NCI-H1048 (cell line): ENCODE results near the gene OR51G2.
"Not testable (repeated sequence)": the region's sequence is repeated elsewhere in the genome, so short reads cannot be mapped to it uniquely, and the experiment has no call there.

ENCODE experiments used
- DNase-seq: peaks from one replicate; lab custom pipeline; 2025; lab: John Stamatoyannopoulos, UW

The OR51G2 gene

GRCh38 chr11:4919250-4919649 lies at the start of gene OR51G2:
Gene OR51G2 (minus strand): TSS chr11:4919350. CDS start chr11:4915663, 3,687 bp downstream.
- no peak for DNase-seq

GRCh38 chr11:4962816-4963215 lies 43.7 kb upstream of the OR51G2 start:
- no peak for DNase-seq

GRCh38 chr11:4960877-4961276 lies 41.7 kb upstream of the OR51G2 start:
- DNase-seq = no peak

GRCh38 chr11:4957396-4957795 lies 38.2 kb upstream of the OR51G2 start:
- DNase-seq = no peak

GRCh38 chr11:4955613-4956012 lies 36.5 kb upstream of the OR51G2 start, which contains the start of gene OR51A2:
Gene OR51A2 (minus strand): TSS chr11:4955713. CDS start chr11:4955713, 0 bp downstream.
- DNase-seq = not testable (repeated sequence)

- no peak for DNase-seq
Observed at GRCh38 chr11:4947505-4947904, 28.4 kb upstream of the OR51G2 start, which contains the start of gene OR51A4. Gene OR51A4 (minus strand): TSS chr11:4947605. CDS start chr11:4947100, 505 bp downstream.

- no peak for DNase-seq
Observed at GRCh38 chr11:4936745-4937144, 17.6 kb upstream of the OR51G2 start.

- DNase-seq = no peak
Observed at GRCh38 chr11:4932751-4933150, 13.6 kb upstream of the OR51G2 start.

GRCh38 chr11:4926608-4927007 lies 7.5 kb upstream of the OR51G2 start:
- no peak for DNase-seq

GRCh38 chr11:4924239-4924638 lies 5.1 kb upstream of the OR51G2 start, which contains the start of gene OR51G1:
Gene OR51G1 (minus strand): TSS chr11:4924339. CDS start chr11:4924339, 0 bp downstream.
- no peak for DNase-seq

- DNase-seq = no peak
Observed at GRCh38 chr11:4922304-4922703, 3.2 kb upstream of the OR51G2 start.

- no peak for DNase-seq
Observed at GRCh38 chr11:4921796-4922195, 2.6 kb upstream of the OR51G2 start.

- no peak for DNase-seq
Observed at GRCh38 chr11:4916581-4916980, 2.6 kb downstream of the OR51G2 start.

GRCh38 chr11:4903484-4903883 lies 15.7 kb downstream of the OR51G2 start, which contains the start of gene OR51A7:
Gene OR51A7 (plus strand): TSS chr11:4903783. CDS start chr11:4907370, 3,587 bp downstream.
- DNase-seq = no peak

- DNase-seq = no peak
Observed at GRCh38 chr11:4891996-4892640, 27.0 kb downstream of the OR51G2 start.

GRCh38 chr11:4890279-4890678 lies 28.9 kb downstream of the OR51G2 start:
- DNase-seq = no peak

- no peak for DNase-seq
Observed at GRCh38 chr11:4887591-4887990, 31.6 kb downstream of the OR51G2 start.

- no peak for DNase-seq
Observed at GRCh38 chr11:4886186-4886585, 33.0 kb downstream of the OR51G2 start.

GRCh38 chr11:4884361-4884760 lies 34.8 kb downstream of the OR51G2 start:
- DNase-seq = no peak

- DNase-seq = no peak
Observed at GRCh38 chr11:4882543-4882942, 36.6 kb downstream of the OR51G2 start.

GRCh38 chr11:4881860-4882500 lies 37.2 kb downstream of the OR51G2 start, which contains the start of gene OR51T1:
Gene OR51T1 (plus strand): TSS chr11:4881900. CDS start chr11:4881900, 0 bp downstream.
- DNase-seq = no peak

- no peak for DNase-seq
Observed at GRCh38 chr11:4881188-4881587, 38.0 kb downstream of the OR51G2 start.

GRCh38 chr11:4865855-4866254 lies 53.3 kb downstream of the OR51G2 start:
- DNase-seq = no peak
